ENCODE data around the gene CANT1.

DNA sequence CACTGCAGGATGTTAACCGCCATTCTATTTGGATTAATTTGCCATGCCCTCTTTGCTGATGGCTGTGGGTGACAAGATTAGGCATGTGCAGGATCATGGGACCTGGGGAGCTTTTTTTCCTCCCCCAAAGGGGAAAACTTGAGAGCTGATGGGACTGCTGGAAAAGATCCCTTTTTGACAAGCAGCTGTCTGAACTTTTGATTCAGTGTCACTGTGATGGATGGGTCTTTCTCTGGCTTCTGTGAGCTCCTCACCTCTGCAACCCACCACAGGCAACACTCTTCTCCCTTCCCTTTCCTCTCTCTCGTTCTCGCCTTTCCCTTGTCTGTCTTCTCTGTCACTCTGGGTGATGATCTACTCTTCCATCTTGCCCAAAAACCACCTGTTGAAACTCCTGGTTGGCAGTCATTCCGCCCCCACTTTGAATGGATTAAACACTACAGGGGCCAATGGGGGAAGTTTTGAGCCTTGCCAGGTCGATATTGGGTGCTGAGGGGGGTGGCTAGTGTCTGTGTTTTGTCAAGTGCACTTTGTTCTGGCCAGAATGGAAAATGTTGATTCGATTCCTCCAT lies 3.1 kb upstream of the CANT1 start:
- TF ChIP-seq NCOR1 (IDR thresholded peaks at IDR 0.05; ENCODE audit: borderline replicate concordance, low read length) (no peak), JUNB (CRISPR knock-in tag; IDR thresholded peaks at IDR 0.05; ENCODE audit: borderline replicate concordance) (no peak), CTCF (CRISPR knock-in tag; IDR thresholded peaks at IDR 0.05) (no peak), PHF20 (CRISPR knock-in tag; IDR thresholded peaks at IDR 0.05) (no peak), KDM2A (CRISPR knock-in tag; IDR thresholded peaks at IDR 0.05; ENCODE audit: borderline replicate concordance, low read depth) (no peak), ZNF644 (CRISPR knock-in tag; IDR thresholded peaks at IDR 0.05; ENCODE audit: low read depth) (no peak), SSRP1 (CRISPR knock-in tag; IDR thresholded peaks at IDR 0.05) (no peak)
- TF ChIP-seq, protein P1, sequence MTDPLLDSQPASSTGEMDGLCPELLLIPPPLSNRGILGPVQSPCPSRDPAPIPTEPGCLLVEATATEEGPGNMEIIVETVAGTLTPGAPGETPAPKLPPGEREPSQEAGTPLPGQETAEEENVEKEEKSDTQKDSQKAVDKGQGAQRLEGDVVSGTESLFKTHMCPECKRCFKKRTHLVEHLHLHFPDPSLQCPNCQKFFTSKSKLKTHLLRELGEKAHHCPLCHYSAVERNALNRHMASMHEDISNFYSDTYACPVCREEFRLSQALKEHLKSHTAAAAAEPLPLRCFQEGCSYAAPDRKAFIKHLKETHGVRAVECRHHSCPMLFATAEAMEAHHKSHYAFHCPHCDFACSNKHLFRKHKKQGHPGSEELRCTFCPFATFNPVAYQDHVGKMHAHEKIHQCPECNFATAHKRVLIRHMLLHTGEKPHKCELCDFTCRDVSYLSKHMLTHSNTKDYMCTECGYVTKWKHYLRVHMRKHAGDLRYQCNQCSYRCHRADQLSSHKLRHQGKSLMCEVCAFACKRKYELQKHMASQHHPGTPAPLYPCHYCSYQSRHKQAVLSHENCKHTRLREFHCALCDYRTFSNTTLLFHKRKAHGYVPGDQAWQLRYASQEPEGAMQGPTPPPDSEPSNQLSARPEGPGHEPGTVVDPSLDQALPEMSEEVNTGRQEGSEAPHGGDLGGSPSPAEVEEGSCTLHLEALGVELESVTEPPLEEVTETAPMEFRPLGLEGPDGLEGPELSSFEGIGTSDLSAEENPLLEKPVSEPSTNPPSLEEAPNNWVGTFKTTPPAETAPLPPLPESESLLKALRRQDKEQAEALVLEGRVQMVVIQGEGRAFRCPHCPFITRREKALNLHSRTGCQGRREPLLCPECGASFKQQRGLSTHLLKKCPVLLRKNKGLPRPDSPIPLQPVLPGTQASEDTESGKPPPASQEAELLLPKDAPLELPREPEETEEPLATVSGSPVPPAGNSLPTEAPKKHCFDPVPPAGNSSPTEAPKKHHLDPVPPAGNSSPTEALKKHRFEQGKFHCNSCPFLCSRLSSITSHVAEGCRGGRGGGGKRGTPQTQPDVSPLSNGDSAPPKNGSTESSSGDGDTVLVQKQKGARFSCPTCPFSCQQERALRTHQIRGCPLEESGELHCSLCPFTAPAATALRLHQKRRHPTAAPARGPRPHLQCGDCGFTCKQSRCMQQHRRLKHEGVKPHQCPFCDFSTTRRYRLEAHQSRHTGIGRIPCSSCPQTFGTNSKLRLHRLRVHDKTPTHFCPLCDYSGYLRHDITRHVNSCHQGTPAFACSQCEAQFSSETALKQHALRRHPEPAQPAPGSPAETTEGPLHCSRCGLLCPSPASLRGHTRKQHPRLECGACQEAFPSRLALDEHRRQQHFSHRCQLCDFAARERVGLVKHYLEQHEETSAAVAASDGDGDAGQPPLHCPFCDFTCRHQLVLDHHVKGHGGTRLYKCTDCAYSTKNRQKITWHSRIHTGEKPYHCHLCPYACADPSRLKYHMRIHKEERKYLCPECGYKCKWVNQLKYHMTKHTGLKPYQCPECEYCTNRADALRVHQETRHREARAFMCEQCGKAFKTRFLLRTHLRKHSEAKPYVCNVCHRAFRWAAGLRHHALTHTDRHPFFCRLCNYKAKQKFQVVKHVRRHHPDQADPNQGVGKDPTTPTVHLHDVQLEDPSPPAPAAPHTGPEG (CRISPR knock-in tag; IDR thresholded peaks at IDR 0.05) = no peak
